ENCODE measurements around the gene HELZ.

DNA sequence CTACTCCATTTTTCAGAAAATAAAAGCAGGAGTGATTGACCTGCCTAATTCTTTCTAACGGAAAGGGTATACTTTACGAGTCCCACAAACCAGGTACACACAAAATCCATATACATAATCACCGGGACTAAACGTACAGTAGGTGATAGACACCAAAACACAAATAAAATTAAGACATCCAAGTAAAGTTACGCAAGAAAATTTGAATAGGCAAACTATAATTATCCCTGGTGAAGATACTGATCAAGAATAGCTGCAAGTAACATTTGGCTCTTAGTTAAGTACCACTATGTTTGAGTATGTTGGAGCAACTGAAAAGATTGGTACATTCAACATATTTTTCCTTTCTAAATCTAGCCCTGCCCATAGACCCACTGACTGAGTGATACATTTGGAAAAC, 1.7 kb downstream of the HELZ start:
- TF ChIP-seq, protein P1, sequence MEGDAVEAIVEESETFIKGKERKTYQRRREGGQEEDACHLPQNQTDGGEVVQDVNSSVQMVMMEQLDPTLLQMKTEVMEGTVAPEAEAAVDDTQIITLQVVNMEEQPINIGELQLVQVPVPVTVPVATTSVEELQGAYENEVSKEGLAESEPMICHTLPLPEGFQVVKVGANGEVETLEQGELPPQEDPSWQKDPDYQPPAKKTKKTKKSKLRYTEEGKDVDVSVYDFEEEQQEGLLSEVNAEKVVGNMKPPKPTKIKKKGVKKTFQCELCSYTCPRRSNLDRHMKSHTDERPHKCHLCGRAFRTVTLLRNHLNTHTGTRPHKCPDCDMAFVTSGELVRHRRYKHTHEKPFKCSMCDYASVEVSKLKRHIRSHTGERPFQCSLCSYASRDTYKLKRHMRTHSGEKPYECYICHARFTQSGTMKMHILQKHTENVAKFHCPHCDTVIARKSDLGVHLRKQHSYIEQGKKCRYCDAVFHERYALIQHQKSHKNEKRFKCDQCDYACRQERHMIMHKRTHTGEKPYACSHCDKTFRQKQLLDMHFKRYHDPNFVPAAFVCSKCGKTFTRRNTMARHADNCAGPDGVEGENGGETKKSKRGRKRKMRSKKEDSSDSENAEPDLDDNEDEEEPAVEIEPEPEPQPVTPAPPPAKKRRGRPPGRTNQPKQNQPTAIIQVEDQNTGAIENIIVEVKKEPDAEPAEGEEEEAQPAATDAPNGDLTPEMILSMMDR (IDR thresholded peaks at IDR 0.05), result no peak
- TF ChIP-seq EZH2 (IDR thresholded peaks at IDR 0.05; ENCODE audit: borderline replicate concordance, insufficient read depth, low read depth, low read length, poor library complexity, severe bottlenecking), result no peak

All from B cell (primary cell).